Measurements from ENCODE around the gene NR6A1. TPM values are rescaled to one million over a fixed set of nuclear protein-coding genes. Genes with fewer than 3 reads are reported as not detected.

Gene NR6A1
- total RNA-seq, 1 experiment from 2014 or later, result 1.1 TPM

DNA sequence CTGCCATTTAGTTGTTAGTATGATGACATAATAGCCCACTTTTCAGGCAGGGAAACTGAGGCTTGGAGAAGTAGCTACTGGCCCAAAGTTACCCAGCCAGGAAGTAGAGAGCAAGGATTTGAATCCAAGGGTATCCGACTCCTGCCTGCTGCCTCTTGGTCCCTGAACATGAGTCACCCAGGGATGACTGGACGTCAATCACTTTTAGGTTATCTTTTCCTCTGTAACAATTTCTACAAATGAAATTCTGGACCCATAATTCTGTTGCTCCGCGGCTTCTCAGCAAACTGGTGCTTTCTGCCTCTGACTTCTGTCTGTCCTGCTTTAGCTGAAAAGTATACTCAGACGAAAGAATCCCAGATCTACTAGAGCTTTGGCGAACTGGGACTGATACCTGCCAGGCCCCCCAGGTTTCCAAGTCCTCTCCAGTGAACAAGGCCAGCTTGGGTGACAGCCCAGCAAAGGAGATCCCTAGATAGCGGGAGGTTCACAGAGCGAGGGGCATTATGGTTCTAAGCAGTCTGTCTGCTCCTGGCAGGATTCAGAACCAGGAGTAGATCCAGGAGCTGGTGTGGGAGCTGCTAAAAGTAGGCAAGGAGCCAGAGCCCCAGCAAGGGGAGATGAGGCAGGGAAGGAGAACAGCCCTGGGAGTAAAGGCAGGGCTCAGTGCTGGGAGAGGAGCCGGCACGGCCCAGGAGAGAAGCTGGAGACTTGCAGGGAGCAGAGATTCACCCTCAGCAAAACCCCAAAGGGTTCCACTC, 26.4 kb upstream of the NR6A1 start:
- DNase-seq (ENCODE audit: low read depth), result no peak

DNA sequence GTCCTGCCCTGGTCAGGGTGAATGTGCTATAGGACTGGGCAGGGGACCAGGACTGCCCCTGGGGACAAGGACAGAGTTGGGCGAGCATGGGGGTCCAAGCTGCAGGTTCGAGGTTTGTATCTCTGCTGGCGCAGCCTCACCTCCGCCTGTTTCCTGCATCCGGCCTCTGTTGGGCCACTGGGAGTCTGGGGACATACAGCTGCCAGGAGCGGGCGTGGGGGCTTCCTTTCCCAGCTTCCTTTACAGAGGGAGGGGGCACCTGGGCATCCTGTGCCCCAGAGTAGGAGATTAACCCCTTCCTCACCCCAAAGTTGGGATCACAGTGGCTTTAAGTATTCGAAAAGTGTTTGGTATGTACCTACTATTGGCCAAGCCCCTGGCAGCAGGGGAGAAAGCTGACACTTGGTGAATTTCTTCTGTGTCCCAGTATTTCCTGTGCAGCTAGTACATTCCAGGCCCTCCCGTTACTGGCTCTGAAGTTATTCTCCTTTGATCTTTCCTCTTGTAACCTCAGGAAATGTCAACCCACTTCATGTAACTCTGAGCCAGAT, 24.8 kb upstream of the NR6A1 start:
- no peak for DNase-seq (ENCODE audit: low read depth)

DNA sequence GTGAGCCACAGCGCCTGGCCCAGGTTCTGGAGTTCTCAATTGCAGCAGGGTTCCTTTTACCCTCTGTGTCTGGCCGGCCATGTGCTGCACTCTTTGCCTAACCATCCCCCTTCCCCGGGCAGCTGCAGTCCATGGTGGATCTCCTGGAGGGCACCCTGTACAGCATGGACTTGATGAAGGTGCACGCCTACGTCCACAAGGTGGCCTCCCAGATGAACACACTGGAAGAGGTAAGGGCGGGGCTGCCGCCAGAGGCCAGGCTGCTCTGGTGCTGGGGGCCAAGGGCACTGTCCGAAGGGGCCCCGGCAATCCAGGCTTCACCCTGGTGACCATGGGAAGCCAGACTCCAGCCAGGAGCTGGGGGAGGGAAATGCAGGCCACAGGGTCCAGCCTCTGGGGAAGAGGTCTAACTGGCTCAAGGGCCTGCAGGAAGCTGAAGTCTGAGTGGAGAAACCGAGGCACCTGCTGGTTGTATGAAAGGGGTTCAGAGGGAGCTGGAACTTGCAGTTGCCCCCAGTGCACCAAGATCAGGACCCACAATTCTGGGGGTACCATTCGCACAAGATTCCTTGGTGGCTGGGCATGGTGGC, 23.9 kb upstream of the NR6A1 start:
- no peak for DNase-seq (ENCODE audit: low read depth)

DNA sequence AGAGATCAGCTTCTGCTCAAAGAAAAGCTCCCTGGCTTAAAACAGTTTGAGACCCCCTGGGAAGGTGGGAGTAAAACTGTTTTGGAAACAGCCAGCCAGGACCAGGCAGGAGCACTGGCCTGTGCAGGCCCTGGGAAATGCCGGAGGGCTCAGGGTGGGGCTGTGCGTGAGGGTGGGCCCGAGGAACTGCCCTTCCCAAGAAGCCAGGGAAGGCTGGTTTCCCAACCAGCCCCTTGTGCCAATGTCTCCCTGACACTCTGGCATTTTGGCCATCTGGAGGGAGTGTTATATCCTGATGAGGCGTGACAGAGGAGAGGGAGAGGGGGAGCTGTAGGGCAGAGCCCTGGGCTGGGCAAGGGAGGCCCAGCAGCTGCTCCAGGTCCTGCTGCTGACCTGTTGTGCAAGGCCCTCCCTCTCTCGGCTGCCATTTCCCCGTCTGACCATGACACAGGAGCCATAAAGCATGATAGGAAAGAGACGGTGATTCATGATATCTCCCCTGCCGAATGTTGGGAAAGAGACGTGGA, 22.0 kb upstream of the NR6A1 start:
- peak; percentile 85 for DNase-seq (ENCODE audit: low read depth)

DNA sequence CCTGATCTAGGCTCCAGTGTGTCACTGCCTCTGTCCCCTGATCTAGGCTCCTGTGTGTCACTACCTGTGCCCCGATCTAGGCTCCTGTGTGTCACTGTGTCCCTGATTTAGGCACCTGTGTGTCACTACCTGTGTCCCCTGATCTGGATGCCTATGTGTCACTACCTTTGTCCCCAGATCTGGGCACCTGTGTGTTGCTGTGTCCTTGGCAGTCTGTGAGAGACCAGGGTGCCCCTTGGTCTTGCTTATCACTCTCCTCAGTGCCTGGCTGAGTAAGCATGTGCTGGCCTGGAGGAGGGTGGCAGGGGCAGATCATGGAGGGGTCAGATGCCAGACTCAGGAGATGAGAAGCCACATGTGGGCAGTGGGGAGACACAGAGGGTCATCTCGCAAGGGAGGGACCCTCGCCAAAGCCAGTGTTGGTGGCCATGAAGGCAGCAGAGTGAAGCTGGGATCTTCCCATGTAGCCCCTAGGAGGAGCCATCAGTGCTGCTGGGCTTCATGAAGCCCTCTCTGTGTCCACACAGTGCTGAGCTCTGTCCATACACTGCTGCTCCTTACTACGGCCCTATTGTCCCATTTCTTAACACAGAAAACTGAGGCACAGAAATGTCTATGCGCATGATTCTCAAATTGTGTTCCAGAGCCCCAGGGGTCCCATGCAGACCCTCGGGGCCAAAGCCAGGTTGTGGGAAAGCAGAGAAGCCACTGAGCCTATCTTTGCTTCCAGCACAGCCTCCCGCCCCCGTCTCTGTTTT, 21.3 kb upstream of the NR6A1 start:
- DNase-seq (ENCODE audit: low read depth), result no peak

DNA sequence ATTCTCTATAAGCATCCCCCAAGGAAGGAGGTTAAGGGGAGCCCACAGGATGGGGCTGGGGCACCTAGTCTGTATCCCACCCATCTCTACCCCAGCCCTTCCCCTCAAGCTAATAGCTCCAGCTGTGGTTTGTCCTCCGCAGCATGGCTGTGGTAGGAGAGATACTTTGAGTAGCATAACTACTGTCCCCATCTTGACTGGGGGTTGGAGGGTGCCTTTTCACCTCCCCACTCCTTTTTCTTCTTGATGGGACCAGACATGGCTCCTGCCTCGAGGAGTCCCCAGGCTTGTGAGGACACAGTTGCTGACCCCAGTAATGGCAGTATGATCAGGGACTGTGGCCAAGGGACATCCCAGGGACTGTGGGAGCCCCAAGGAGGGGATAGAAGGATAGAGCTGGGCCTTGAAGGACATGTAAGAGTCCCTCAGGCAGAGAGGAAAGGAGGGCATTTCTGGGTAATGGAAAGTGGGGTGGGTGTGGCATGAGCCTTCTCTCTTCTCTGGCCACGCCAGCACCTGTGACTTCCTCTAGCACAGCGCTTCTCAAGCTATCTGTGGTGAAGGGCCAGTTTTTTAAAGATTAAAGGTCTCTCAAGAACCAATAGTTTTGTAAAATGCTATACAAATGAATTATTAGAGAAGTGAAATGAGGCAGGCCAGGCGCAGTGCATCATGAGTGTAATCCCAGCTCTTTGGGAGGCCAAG, 19.8 kb upstream of the NR6A1 start:
- no peak for DNase-seq (ENCODE audit: low read depth)

DNA sequence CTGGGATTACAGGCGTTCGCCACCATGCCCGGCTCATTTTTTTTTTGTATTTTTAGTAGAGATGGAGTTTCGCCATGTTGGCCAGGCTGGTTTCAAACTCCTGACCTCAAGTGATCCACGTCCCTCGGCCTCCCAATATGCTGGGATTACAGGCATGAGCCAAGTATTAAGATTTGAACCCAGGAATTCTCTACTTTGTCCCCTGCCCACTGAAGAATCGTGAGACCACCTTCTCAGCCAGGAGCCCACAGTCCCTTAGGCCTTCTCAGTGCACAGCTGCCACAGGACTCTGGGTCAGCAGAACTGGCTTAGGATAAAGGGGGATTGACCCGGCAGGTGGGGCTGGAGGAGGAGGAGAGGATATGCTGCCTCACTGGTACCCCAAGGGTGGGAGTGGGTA, 19.2 kb upstream of the NR6A1 start:
- DNase-seq (ENCODE audit: low read depth), result no peak

DNA sequence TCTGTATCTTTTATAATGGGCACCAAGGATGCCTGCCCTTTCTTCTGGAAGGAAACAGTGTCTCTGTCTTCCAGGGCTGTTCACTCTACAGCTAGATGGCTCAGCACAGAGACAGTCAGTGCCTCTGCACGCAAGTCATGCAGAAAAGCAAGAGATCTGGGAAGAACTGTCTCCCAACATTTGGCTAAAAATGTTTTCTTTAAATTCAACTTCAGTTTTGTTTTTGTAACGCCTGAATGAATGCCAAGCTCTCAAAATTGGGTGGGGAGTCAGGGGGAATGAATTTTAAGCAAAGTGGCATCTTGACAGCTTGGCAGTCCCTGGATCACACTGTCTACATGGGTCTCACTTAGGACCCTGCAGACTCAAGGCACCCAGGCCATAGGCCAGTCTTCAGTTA, 18.4 kb upstream of the NR6A1 start:
- DNase-seq (ENCODE audit: low read depth), result no peak

DNA sequence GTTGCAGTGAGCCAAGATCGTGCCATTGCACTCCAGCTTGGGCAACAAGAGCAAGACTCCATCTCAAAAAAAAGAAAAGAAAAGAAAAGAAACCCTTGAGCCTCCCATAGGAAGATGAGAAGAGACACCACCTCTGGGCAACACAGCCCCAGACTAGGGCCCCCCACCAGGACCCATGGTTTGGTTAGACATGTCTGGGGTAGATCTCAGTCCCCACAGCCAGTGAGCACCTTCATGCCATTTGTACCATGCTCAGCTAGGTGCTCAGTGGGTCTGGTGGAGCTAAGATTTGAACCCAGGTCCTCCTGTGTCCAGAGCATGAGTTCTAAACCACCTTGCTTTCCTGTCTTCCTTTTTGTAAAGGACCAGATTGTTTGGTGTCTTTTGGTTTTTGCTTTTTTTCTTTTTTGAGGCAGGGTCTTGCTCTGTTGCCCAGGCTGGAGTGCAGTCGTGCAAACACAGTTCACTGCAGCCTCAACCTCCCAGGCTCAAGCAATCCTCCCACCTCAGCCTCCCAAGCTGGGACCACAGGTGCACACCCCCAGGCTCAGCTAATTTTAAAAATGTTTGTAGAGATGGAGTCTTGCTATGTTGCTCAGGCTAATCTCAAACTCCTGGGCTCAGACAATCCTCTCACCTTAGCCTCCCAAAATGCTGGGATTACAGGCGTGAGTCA, 17.6 kb upstream of the NR6A1 start:
- DNase-seq (ENCODE audit: low read depth), result no peak

DNA sequence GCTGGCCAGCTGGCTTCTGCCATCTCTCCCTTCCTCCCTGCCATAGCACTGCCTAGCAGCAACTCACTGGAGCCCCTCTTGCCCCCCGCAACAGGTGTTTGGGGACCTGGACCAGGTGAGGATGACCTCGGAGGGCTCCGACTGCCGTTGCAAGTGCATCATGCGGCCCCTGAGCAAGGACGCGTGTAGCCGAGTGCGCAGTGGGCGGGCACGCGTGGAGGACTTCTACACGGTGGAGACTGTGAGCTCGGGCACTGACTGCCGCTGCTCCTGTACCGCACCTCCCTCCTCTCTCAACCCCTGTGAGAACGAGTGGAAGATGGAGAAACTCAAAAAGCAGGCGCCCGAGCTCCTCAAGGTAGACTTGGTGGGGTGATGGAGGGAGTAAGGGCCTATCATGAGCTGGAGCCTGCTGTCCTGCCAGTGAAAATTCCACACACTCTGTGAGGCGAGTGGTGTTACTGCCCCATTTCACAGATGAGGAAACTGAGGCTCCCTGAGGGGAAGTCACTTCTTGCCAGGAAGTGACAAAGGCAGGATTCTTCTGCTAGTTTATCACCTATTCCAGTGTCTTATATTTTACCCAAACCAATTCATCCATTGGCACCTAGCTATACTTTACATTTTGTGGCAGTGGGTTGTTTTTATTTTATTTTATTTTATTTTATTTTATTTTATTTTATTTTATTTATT, 15.9 kb upstream of the NR6A1 start:
- no peak for DNase-seq (ENCODE audit: low read depth)

DNA sequence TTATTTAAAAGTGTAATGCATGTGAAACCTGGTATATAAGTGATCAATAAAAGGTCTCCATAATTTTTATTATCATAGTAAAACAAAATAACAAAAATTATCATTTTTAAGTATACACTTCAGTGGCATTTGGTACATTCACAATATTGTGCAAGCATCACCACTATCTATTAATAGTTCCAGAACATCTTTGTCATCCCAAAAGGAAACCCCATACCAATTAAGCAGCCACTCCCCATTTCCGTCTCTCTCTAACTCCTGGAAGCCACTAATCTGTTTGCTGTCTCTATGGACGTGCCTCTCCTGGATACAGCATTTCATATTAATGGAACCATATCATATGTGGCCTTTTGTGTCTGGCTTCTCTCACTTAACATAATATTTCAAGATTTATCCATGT, 13.4 kb upstream of the NR6A1 start:
- DNase-seq (ENCODE audit: low read depth), result peak; percentile 83

DNA sequence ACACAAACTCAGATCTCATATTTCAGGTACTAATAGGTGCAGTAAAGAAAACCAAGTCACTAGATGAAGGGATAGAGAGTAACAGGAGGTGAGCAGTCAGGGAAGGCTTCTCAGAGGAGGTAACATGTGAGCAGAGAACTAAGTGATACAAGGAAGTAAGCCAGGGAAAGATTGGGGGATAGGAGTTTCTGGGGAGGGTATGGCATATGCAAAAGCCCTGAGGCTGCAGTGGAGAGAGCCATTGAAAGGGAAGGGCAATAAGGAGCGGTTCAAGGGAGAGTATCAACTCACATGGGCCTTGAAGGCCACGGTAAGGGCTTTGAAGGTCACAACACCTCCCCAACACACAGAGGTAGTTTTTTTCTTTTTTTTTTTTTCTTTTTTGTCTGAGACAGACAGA, 12.7 kb upstream of the NR6A1 start:
- no peak for DNase-seq (ENCODE audit: low read depth)

DNA sequence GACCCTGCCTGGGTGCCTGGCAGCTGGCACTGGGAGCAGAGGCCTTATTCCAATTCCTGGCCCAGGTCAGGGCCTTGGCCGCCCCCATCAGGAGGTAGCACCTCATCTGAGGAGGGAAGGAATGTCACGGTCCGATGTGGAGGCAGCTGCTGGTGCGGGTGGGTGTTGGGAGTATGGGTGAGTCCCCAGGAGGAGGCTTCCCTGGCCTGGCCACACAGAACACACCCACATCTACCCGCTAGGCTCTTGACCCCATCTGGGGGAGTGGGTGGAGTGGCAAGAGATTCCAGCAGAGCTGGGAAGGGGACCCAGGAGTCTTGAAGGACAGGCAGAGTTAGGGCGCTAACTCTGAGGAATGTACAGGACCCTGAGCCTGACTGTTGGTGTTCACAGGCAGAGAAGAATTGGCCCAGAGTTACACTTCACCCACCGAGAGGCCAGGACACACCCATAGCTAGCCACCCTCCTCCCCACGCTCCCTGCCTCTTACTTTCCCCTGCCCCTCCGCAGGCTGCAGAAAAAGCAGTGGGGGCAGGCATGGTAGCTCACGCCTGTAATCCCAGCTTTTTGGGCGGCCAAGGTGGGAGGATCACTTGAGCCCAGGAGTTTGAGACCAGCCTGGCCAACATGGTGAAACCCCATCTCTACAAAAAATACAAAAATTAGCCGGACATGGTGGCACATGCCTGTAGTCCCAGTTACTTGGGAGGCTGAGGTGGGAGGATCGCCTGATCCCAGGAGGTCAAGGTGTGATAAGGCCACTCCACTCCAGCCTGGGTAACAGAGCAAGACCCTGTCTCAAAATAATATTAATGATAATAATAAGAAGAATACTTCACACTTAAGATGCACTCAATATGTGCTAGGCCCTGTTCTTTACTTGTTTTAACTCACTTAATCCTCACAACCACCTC, 11.8 kb upstream of the NR6A1 start:
- no peak for DNase-seq (ENCODE audit: low read depth)

DNA sequence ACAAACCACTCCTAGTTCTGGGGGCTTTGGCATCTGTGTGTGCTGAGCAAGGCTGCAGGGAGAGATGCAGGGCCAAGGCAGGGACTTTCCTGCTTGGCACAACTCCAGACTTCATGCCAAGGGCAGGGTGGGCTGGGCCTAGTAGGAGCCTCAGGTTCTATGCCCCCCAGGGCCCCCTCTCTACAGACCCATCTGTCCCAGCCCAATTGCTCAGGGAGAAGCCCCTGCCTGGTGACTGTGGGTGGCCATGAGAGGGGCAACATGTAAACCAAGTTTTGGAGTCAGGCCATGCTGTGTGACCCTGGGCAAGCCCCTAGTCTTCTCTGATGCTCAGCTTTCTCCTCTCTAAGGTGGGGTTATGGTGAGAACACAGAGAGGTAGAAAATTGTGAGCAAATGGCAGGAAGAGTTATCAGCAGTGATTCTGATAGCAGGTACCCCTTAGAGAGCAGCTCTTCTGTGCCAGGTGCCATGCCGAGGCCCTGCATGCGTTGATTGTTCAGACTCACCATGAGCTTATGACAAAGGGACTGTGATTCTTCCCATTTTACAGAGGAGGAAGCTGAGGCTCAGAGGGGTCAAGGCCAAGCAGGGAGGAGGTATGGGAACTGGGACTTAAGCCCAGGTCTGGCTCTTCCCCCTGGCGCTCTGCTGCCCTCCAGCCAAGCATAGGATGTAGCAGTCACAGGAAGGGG, 11.0 kb upstream of the NR6A1 start:
- no peak for DNase-seq (ENCODE audit: low read depth)

DNA sequence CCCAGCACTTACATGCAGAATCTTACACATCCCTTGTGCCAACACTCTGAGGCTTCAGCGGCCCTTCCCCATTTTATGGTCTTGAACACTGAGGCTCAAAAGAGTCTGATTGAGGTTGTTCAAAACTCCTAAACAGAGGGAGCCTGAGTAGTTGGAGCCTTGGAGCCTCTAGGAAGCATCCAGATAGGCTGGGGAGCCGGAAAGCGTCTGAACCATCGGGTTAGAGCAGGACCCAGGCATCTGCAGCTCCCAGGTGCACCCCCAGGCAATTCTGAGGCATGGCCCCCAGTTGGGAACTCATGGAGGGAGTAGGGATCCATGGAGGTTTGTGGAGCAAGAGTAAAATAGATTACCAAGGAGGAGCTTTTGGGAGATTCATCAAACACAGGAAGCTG, 9.6 kb upstream of the NR6A1 start:
- DNase-seq (ENCODE audit: low read depth), result no peak

DNA sequence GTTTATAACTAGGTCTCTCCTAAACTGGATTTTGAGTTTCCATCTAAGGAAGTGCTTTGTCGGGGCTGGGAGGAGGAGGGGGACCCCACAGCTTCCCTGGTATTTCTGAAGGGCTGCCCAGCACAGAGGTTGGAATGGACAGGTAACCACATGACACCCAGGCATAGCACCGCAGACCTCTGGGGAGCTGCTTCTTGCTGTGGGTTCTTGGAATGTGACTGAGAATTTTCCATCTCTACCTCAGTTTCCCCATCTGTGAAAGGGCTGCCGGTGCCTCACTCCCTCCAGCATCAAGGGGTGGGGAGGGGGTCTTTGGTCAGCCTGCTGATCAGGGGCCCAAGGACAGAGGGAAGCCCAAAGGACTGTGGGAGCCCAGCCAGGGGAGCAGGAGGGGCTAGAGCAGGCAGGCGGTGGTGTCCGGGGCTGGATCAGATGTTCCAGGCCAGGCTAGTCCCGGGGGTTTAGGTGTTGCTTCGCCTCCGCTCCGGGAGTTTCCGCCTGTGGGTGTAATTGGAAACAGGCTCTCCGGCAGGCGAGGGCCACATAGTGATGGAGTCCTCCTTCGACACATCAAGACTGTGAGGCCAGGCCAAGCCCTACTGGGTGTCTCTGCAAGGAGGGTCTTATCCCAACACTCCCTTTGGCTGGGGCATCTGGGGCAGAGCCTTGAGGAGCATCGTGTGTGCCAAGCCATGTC, 9.1 kb upstream of the NR6A1 start:
- no peak for DNase-seq (ENCODE audit: low read depth)

DNA sequence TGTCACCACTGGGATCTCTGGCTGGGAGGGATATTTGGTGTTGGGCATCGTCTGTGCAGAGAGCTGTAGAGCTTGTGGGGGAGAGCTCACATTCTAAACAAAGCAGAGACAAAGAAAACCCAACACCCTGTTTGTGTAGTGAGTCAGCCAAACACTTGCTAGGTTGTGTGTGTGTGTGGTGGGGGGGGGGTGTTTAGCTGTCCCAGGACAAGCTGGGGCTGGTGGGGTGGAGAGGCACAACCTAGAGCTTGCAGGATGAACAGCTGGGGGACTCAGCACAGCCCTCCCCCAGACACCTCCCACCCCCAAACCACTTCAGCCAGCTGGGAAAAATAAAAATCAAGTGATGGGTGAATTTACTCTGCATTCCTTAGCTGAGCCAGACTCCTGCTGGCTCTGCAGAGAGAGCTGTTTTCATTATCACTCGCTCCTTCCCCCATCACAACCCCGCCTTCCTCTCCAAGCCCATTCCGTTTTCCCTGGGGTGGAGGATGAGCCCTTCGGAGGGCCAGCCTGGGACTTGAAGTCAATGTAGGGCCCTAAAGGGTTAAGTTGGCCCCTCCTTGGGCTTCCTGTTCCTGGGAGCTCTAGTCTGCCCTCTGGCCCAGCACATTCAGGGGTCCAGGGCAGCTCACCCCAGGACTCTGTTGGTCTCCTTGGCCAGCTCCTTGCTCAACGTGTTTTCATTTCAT, 8.4 kb upstream of the NR6A1 start:
- DNase-seq (ENCODE audit: low read depth), result peak; percentile 99

Measured in LHCN-M2 (cell line).